C4-2B (cell line): ENCODE data around the gene CHMP5.

Source experiments
- H3K27ac ChIP-seq: fragments of 450-650 bp; 2 replicates; pipeline ENCODE4 v1.5.1; 2017
- CTCF ChIP-seq: fragments of 450-650 bp; conservative IDR thresholded peaks from 2 replicates; pipeline ENCODE4 v1.5.1; 2017; ENCODE audit warnings: mild to moderate bottlenecking
- ZFX ChIP-seq: fragments of 450-650 bp; IDR thresholded peaks from 2 replicates; pipeline ENCODE4 v1.6.1; 2017

The CHMP5 gene

GRCh38 chr9:33255471-33255870, 9.4 kb upstream of the CHMP5 start:
- TF ChIP-seq ZFX = no peak
- TF ChIP-seq CTCF = no peak
- H3K27ac ChIP-seq = no peak overlapping the region

GRCh38 chr9:33256236-33256635, 8.6 kb upstream of the CHMP5 start:
- H3K27ac ChIP-seq = no peak overlapping the region
- TF ChIP-seq ZFX (no peak), CTCF (no peak)

GRCh38 chr9:33257276-33257675, 7.6 kb upstream of the CHMP5 start:
- no peak overlapping the region for H3K27ac ChIP-seq
- no peak for TF ChIP-seq CTCF
- no peak for TF ChIP-seq ZFX

GRCh38 chr9:33260372-33260771, 4.5 kb upstream of the CHMP5 start:
- no peak overlapping the region for H3K27ac ChIP-seq
- TF ChIP-seq ZFX (no peak), CTCF (no peak)

- no peak for TF ChIP-seq ZFX
- no peak for TF ChIP-seq CTCF
- H3K27ac ChIP-seq = peak overlapping the region; percentile 93
Observed at GRCh38 chr9:33263131-33264002, 1.5 kb upstream of the CHMP5 start.

- H3K27ac ChIP-seq = peak overlapping the region; percentile 93
- TF ChIP-seq CTCF (no peak), ZFX (no peak; the same call in 1 of the 2 replicates)
Observed at GRCh38 chr9:33264003-33264472, 811 bp upstream of the CHMP5 start.

GRCh38 chr9:33265211-33265865, 489 bp downstream of the CHMP5 start:
- TF ChIP-seq CTCF (no peak), ZFX (no peak)

More at GRCh38 chr9:33265211-33265865, 489 bp downstream of the CHMP5 start:
- peak overlapping the region; percentile 93 for H3K27ac ChIP-seq
